Measurements from ENCODE around the gene KIF1A. TPM values are rescaled to one million over a fixed set of nuclear protein-coding genes. Genes with fewer than 3 reads are reported as not detected.
A peak's percentile ranks its signal among the peaks of the same experiment; 100 is the strongest.

Gene KIF1A
- total RNA-seq, 1 donor from 2014 or later, result 90.9 TPM

- TF ChIP-seq, protein P1, sequence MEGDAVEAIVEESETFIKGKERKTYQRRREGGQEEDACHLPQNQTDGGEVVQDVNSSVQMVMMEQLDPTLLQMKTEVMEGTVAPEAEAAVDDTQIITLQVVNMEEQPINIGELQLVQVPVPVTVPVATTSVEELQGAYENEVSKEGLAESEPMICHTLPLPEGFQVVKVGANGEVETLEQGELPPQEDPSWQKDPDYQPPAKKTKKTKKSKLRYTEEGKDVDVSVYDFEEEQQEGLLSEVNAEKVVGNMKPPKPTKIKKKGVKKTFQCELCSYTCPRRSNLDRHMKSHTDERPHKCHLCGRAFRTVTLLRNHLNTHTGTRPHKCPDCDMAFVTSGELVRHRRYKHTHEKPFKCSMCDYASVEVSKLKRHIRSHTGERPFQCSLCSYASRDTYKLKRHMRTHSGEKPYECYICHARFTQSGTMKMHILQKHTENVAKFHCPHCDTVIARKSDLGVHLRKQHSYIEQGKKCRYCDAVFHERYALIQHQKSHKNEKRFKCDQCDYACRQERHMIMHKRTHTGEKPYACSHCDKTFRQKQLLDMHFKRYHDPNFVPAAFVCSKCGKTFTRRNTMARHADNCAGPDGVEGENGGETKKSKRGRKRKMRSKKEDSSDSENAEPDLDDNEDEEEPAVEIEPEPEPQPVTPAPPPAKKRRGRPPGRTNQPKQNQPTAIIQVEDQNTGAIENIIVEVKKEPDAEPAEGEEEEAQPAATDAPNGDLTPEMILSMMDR (conservative IDR thresholded peaks at IDR 0.05), result no peak
- H3K27me3 Mint-ChIP-seq (ENCODE audit: low read depth), result no peaks in the 10 kb centered on the region
- H3K36me3 Mint-ChIP-seq (ENCODE audit: low read depth), result no peaks in the 10 kb centered on the region
- no peaks in the 10 kb centered on the region for H3K4me1 Mint-ChIP-seq
- no peak for DNase-seq (ENCODE audit: low read depth, low spot score)
- no peak overlapping the region for H3K4me3 Mint-ChIP-seq
- no peaks in the 10 kb centered on the region for H3K9me3 Mint-ChIP-seq
- H3K27ac Mint-ChIP-seq (ENCODE audit: unreplicated experiment), result peak overlapping the region; percentile 71
Measured at GRCh38 chr2:240736281-240737250, 83.5 kb downstream of the KIF1A start.

DNA sequence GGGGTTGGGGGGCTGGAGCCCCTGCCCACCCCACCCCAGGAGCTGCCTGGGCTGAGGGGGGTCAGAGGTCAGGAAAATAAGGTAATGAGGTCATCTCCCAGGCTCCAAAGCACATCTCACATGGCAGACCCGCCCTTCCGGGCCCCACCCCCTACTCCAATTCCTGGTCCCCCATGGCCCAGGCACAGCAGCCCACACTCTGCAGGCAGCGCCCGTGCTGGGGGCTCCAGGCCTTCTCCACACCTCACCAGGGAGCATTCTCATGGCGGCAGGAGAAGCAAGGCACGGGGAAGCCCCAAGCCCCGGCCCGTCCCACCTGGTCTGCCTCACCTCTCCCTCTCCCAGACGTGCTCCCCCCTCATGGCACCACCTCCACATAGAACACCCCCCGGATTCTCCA, 84.5 kb downstream of the KIF1A start:
- no peak for DNase-seq (ENCODE audit: low read depth, low spot score)
- no peak overlapping the region for H3K4me3 Mint-ChIP-seq
- H3K9me3 Mint-ChIP-seq, result no peaks in the 10 kb centered on the region
- H3K36me3 Mint-ChIP-seq (ENCODE audit: low read depth), result no peaks in the 10 kb centered on the region
- TF ChIP-seq, protein P1 (conservative IDR thresholded peaks at IDR 0.05), result no peak
- H3K4me1 Mint-ChIP-seq, result no peaks in the 10 kb centered on the region
- H3K27me3 Mint-ChIP-seq (ENCODE audit: low read depth), result no peaks in the 10 kb centered on the region
- H3K27ac Mint-ChIP-seq (ENCODE audit: unreplicated experiment), result no peak overlapping the region

DNA sequence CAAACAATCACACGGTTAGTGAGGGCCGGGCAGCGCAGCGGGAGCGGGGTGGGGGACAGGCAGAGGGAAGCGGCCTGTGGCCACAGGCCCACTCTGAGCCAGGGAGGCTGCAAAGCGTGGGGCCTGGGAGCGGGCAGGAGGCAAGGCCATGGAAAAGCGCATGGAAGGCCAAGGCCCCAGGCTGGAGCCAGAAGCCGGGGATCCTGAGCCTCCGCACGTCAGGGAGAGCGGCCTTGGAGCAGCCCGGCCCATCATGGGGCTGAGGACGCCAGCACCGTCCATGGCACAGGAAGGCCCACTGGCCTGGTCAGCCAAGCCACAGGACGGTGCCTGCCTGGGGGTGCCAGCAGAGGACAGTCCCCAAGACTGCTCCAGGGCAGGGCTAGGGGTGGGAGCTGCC, 85.3 kb downstream of the KIF1A start:
- no peak for DNase-seq (ENCODE audit: low read depth, low spot score)
- no peaks in the 10 kb centered on the region for H3K9me3 Mint-ChIP-seq
- TF ChIP-seq, protein P1 (conservative IDR thresholded peaks at IDR 0.05), result no peak
- no peaks in the 10 kb centered on the region for H3K27me3 Mint-ChIP-seq (ENCODE audit: low read depth)
- H3K27ac Mint-ChIP-seq (ENCODE audit: unreplicated experiment), result no peak overlapping the region
- no peaks in the 10 kb centered on the region for H3K36me3 Mint-ChIP-seq (ENCODE audit: low read depth)
- H3K4me3 Mint-ChIP-seq, result no peak overlapping the region
- no peaks in the 10 kb centered on the region for H3K4me1 Mint-ChIP-seq

DNA sequence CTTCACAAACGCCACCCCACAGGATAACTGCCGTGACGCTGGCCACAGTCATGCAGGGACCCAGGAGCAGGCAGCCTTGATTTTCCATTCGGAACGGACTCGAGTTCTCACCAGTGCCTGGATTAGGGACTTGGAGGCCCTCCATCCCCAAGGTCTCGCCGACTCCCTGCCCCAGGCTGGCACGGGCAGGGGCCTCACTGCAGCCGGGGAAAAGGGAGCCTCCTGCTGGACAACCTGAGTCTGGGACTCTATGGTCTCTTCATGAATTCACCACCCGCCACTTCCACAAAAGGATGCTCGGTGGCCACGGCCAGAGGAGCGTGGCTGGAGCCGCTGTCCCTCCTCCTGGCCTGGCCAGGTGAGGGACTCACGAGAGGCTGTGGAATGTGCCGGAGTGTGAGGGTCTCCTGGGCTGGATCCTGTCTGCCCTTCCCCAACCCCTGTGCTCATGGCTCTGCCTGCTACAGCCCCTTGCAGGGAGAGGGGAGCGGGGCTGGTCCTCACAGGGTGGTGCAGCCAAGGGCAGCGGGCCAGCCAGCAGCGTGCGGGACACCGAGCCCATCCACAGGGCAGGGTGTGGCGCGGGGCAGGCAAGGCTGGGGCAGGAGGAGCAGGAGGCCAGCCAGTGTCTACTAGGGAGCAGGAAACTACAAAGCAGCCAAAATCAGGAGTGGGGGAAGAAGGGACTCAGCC, 86.1 kb downstream of the KIF1A start:
- no peaks in the 10 kb centered on the region for H3K27me3 Mint-ChIP-seq (ENCODE audit: low read depth)
- TF ChIP-seq, protein P1 (conservative IDR thresholded peaks at IDR 0.05), result peak; percentile 25

DNA sequence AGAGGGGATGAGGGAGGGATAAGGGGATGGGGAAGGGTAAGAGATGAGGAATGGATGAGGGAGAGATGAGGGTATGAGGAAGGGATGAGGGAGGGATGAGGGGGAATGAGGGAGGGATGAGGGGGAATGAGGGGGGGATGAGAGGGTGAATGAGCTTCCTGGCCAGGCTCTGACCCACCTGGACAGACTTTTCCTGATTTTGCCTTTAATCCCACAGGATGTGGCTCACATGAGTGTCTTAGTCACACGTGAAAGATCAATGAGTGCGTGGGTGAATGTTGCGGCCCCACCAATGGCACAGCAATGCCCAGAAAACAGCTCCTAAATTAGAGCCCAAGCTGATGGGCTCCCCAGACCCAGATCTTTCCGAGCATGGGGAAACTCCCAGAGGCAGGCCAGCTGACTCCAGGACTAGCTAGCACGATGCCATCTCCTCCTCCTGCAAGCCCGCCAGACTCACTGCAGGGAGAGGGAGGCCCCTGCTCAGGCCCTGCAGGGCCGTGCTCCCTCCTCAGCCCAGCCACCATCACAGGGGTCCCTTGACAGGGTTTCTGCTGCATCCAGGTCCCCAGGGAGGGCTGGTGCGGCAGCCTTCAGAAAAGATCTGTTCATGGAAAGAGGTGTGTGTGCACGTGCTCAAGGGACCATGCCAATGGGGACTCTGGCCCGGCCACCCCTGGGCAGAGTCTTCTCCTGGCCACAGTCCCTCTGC, 87.0 kb downstream of the KIF1A start:
- H3K36me3 Mint-ChIP-seq (ENCODE audit: low read depth), result no peaks in the 10 kb centered on the region
- no peak for DNase-seq (ENCODE audit: low read depth, low spot score)
- H3K27ac Mint-ChIP-seq (ENCODE audit: unreplicated experiment), result no peak overlapping the region
- TF ChIP-seq, protein P1 (conservative IDR thresholded peaks at IDR 0.05), result no peak
- no peaks in the 10 kb centered on the region for H3K4me1 Mint-ChIP-seq
- H3K27me3 Mint-ChIP-seq (ENCODE audit: low read depth), result no peaks in the 10 kb centered on the region
- H3K4me3 Mint-ChIP-seq, result no peak overlapping the region
- H3K9me3 Mint-ChIP-seq, result no peaks in the 10 kb centered on the region

More for the DNA sequence above, 86.1 kb downstream of the KIF1A start:
- H3K4me1 Mint-ChIP-seq, result no peaks in the 10 kb centered on the region
- no peak overlapping the region for H3K4me3 Mint-ChIP-seq
- H3K9me3 Mint-ChIP-seq, result no peaks in the 10 kb centered on the region
- DNase-seq (ENCODE audit: low read depth, low spot score), result no peak
- no peaks in the 10 kb centered on the region for H3K36me3 Mint-ChIP-seq (ENCODE audit: low read depth)
- peak overlapping the region; percentile 50 for H3K27ac Mint-ChIP-seq (ENCODE audit: unreplicated experiment)

Data from neural crest cell (in vitro differentiated cells).